Neuronal stem cell (in vitro differentiated cells): ENCODE data around the gene TBC1D13.
"Not testable (repeated sequence)": the region's sequence is repeated elsewhere in the genome, so short reads cannot be mapped to it uniquely, and the experiment has no call there.

Experiments
- DNase-seq: peaks from one replicate; pipeline ENCODE4 v3.0.0-alpha.2; 2013; ENCODE audit warnings: low spot score
- H2AFZ ChIP-seq: one replicate; pipeline ENCODE4 v1.6.1; 2013; ENCODE audit warnings: mild to moderate bottlenecking, low read length, inconsistent platforms
- H2AK5ac ChIP-seq: 2 replicates; pipeline ENCODE4 v1.6.1; 2013; ENCODE audit warnings: low read depth, mild to moderate bottlenecking, inconsistent platforms, low read length, moderate library complexity, mixed read lengths
- H2BK120ac ChIP-seq: 2 replicates; pipeline ENCODE4 v1.6.1; 2013; ENCODE audit warnings: low read depth, mild to moderate bottlenecking, inconsistent platforms, low read length, moderate library complexity, mixed read lengths
- H2BK12ac ChIP-seq: one replicate; pipeline ENCODE4 v1.6.1; 2013; ENCODE audit warnings: low read length, inconsistent platforms
- H2BK15ac ChIP-seq: 2 replicates; pipeline ENCODE4 v1.6.1; 2013; ENCODE audit warnings: mild to moderate bottlenecking, low read length, inconsistent platforms, mixed read lengths
- H2BK5ac ChIP-seq: one replicate; pipeline ENCODE4 v1.6.1; 2013; ENCODE audit warnings: inconsistent platforms, mild to moderate bottlenecking, low read length, moderate library complexity
- H3K14ac ChIP-seq: one replicate; pipeline ENCODE4 v1.6.1; 2013; ENCODE audit warnings: low read length, inconsistent platforms
- H3K18ac ChIP-seq: 2 replicates; pipeline ENCODE4 v1.6.1; 2013; ENCODE audit warnings: low read length, inconsistent platforms
- H3K23ac ChIP-seq: 2 replicates; pipeline ENCODE4 v1.6.1; 2013; ENCODE audit warnings: low read depth, mild to moderate bottlenecking, mixed read lengths, low read length, inconsistent platforms; ENCODE audit not compliant: poor library complexity
- H3K27ac ChIP-seq: replicated peaks from 3 replicates; pipeline ENCODE4 v1.5.1; 2013; ENCODE audit warnings: low read length, inconsistent platforms
- H3K27me3 ChIP-seq, 3 experiments: 2 replicates each; pipeline ENCODE4 v1.6.1; 2013; ENCODE audit warnings: low read length in 3 of 3, mild to moderate bottlenecking in 2 of 3, inconsistent platforms in 1 of 3, low read depth in 1 of 3, mixed read lengths in 1 of 3, moderate library complexity in 1 of 3; ENCODE audit not compliant: control insufficient read depth in 3 of 3, insufficient read depth in 3 of 3
- H3K36me3 ChIP-seq, 2 donors: replicated peaks in 1 of 2; 2 replicates each; pipeline ENCODE4 v1.6.1; 2013; ENCODE audit warnings: low read length in 2 of 2; ENCODE audit not compliant: control insufficient read depth in 2 of 2, insufficient read depth in 2 of 2
- H3K4ac ChIP-seq: 2 replicates; pipeline ENCODE4 v1.6.1; 2013; ENCODE audit warnings: inconsistent platforms, mild to moderate bottlenecking, low read length, moderate library complexity
- H3K4me1 ChIP-seq, 2 donors: 1 replicate in 1 of 2; 2 replicates in 1 of 2; pipeline ENCODE4 v1.6.1; 2013; ENCODE audit warnings: low read length in 2 of 2, low read depth in 1 of 2; ENCODE audit not compliant: control insufficient read depth in 2 of 2, insufficient read depth in 1 of 2
- H3K4me2 ChIP-seq: one replicate; pipeline ENCODE4 v1.6.1; 2013; ENCODE audit warnings: mild to moderate bottlenecking, low read length, inconsistent platforms; ENCODE audit not compliant: insufficient read depth, poor library complexity, severe bottlenecking
- H3K4me3 ChIP-seq, 2 donors: 2 replicates each; pipeline ENCODE4 v1.5.1; 2013; ENCODE audit warnings: low read length in 2 of 2, mild to moderate bottlenecking in 2 of 2, inconsistent platforms in 1 of 2, moderate library complexity in 1 of 2
- H3K79me1 ChIP-seq: one replicate; pipeline ENCODE4 v1.6.1; 2013; ENCODE audit warnings: low read depth, mild to moderate bottlenecking, inconsistent platforms, low read length, moderate library complexity
- H3K9ac ChIP-seq: one replicate; pipeline ENCODE4 v1.6.1; 2013; ENCODE audit warnings: mild to moderate bottlenecking, low read depth, low read length, inconsistent platforms; ENCODE audit not compliant: poor library complexity
- H3K9me3 ChIP-seq, 2 donors: replicated peaks in 1 of 2; 2 replicates each; pipeline versions ENCODE3 to v1.6.1; 2013; ENCODE audit warnings: low read length in 2 of 2, mild to moderate bottlenecking in 2 of 2, inconsistent platforms in 1 of 2, low read depth in 1 of 2, mixed read lengths in 1 of 2, moderate library complexity in 1 of 2; ENCODE audit not compliant: control insufficient read depth in 2 of 2, insufficient read depth in 1 of 2
- H4K8ac ChIP-seq: one replicate; pipeline ENCODE4 v1.6.1; 2013; ENCODE audit warnings: low read depth, mild to moderate bottlenecking, inconsistent platforms, low read length, moderate library complexity
- H4K91ac ChIP-seq: one replicate; pipeline ENCODE4 v1.6.1; 2013; ENCODE audit warnings: low read length, low read depth, mild to moderate bottlenecking, inconsistent platforms; ENCODE audit not compliant: poor library complexity
- WGBS, 2 donors: extraction: QIAGEN DNeasy Blood & Tissue Kit; methylation state at CpG; one replicate each; pipeline ENCODE4 v1.1.7; 2013; ENCODE audit warnings: missing lambda C conversion rate in 2 of 2, mixed read lengths in 1 of 2; ENCODE audit not compliant: insufficient read length in 2 of 2, insufficient replicate concordance in 1 of 2; ENCODE audit errors: extremely low coverage in 2 of 2; 5-methylcytosine and 5-hydroxymethylcytosine counted together

TBC1D13 gene

DNA sequence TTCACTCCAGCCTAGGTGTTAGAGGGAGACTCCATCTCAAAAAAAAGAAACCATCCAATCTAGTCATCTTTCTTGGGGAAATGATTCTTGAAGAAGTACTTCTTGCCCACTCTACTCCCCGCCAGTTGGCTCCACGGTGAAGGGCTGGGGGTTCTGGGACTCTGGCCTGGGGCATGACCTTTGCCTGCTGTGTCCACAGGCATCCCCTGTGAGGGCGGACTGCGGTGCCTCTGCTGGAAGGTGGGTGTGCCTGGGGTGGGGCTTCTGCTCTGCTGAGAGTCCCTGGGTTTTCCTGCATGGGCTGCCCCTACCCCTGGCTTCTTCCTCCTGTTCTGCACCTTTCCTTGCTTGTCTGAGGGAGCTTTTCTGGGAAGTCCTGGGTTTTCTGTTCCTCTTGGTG is 3.5 kb downstream of the TBC1D13 start:
- peaks cover 2% of the 10 kb centered on the region for H3K79me1 ChIP-seq

DNA sequence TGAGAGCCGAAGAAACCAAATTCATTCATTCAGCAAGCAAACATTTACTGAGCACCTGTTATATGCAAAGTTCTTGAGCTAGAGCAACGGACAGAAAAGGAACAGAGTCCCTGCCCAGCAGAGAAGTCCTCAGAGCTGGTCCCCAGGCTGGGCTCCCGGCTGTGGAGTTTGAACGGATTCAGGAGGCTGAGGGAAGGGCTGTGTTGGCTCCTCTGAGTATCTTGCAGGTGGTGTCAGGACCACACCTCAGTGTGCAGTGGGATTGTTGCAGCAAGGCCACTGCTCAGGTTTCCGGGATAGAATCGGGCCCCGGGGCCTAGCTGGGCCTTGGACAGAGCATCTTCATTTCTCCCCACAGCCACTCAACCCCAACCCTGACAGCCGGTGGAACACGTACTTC is 5.1 kb downstream of the TBC1D13 start:
- H4K91ac ChIP-seq, result no peak overlapping the region
- no peak overlapping the region for H3K14ac ChIP-seq
- H2BK15ac ChIP-seq, result no peak overlapping the region
- H3K4me1 ChIP-seq, result peaks cover 2 to 6% of the 10 kb centered on the region in 2 donors
- no peak overlapping the region for H3K4me2 ChIP-seq
- no peak overlapping the region for H3K9ac ChIP-seq
- no peak overlapping the region for H3K27ac ChIP-seq
- no peak overlapping the region for H2BK120ac ChIP-seq
- no peak overlapping the region for H2AFZ ChIP-seq
- no peak overlapping the region for H3K18ac ChIP-seq
- H3K9me3 ChIP-seq, result no peaks in the 10 kb centered on the region
- H4K8ac ChIP-seq, result no peak overlapping the region
- H3K36me3 ChIP-seq, result peaks cover 23 to 71% of the 10 kb centered on the region in 2 donors
- H3K23ac ChIP-seq, result no peak overlapping the region
- peaks cover 2% of the 10 kb centered on the region for H3K79me1 ChIP-seq
- H2BK12ac ChIP-seq, result no peak overlapping the region
- no peak for DNase-seq
- H3K4me3 ChIP-seq, result no peak overlapping the region
- WGBS, 2 donors, result no CpG with 5 or more reads among the region's 9 CpGs
- H2BK5ac ChIP-seq, result no peak overlapping the region
- H2AK5ac ChIP-seq, result no peak overlapping the region
- no peaks in the 10 kb centered on the region for H3K27me3 ChIP-seq
- no peak overlapping the region for H3K4ac ChIP-seq

More for the DNA sequence above, 3.5 kb downstream of the TBC1D13 start:
- Histone ChIP-seq H3K9me3 (no peaks in the 10 kb centered on the region), H2AK5ac (no peak overlapping the region), H4K91ac (no peak overlapping the region), H3K4me1 (peaks cover 2 to 6% of the 10 kb centered on the region in 2 donors), H4K8ac (no peak overlapping the region), H2BK120ac (no peak overlapping the region), H3K27me3 (no peaks in the 10 kb centered on the region), H2BK12ac (no peak overlapping the region), H3K23ac (no peak overlapping the region), H3K4ac (no peak overlapping the region), H2AFZ (no peak overlapping the region), H2BK5ac (no peak overlapping the region), H3K36me3 (peaks cover 20 to 61% of the 10 kb centered on the region in 2 donors), H3K4me3 (no peak overlapping the region), H3K27ac (no peak overlapping the region), H3K9ac (no peak overlapping the region), H3K14ac (no peak overlapping the region), H3K18ac (no peak overlapping the region), H3K4me2 (no peak overlapping the region), H2BK15ac (no peak overlapping the region)
- no CpG with 5 or more reads among the region's 4 CpGs for WGBS, 2 donors
- no peak for DNase-seq

DNA sequence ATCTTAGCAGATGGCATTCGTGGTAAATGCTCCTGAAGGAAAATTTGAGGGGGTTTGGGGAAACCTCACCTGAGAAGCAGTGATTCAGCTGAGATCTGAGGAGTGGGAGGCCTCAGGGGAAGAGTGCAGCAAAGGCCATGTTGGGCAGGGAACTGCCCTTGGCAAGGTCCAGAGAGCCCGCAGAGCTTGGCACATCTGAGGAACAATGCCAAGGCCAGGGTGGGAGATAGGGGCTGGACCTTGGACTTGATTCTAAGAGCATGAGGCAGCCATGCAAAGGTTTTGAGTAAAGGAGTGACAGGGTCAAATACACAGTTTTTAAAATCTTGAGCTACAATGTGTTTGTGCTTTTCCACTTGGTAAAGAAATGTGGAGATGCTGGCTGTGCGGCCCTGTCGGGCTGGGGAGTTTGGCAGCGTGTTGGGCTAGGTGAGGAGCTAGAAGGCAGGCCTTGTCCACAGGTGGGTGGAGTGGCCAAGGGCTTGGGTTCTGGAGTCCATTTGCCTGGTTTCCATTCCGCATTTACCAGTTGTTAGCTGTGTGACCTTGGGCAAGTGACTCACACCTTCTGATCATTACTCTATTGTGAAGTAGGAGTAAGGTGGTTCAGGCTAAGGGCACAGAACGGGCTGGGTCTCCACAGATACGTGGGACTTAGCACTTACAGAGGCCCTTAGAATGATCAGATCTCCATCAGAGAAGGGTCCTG is 6.1 kb downstream of the TBC1D13 start:
- peaks cover under 1% of the 10 kb centered on the region in 2 donors for H3K4me1 ChIP-seq
- no CpG with 5 or more reads among the region's 8 CpGs for WGBS, 2 donors

DNA sequence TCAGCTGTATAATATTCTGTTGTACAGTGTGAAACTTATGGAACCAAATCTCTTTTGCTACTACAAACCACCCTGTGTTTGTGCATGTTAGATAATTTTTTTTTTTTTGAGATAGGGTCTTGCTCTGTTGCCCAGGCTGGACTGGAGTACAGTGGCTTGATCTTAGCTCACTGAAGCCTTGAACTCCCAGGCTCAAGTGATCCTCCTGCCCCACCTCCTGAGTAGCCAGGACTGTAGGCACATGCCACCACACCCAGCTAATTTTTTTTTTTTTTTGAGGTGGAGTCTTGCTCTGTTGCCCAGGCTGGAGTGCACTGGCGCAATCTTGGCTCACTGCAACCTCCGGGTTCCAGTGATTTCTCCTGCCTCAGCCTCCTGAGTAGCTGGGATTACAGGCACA is 7.9 kb downstream of the TBC1D13 start:
- not testable (repeated sequence) for H3K4ac ChIP-seq, H2BK15ac ChIP-seq, H2AK5ac ChIP-seq, H2BK120ac ChIP-seq, H3K4me1 ChIP-seq, H3K9ac ChIP-seq, H4K8ac ChIP-seq, H3K23ac ChIP-seq, H3K9me3 ChIP-seq, H3K14ac ChIP-seq, H2BK5ac ChIP-seq, H3K27ac ChIP-seq, H4K91ac ChIP-seq, H3K4me3 ChIP-seq, H3K79me1 ChIP-seq, H3K4me2 ChIP-seq, H2AFZ ChIP-seq, H3K27me3 ChIP-seq, H3K18ac ChIP-seq, DNase-seq, H2BK12ac ChIP-seq
- H3K36me3 ChIP-seq, result peaks cover 35 to 84% of the 10 kb centered on the region in 2 donors
- WGBS, 2 donors, result no CpG with 5 or more reads among the region's 2 CpGs

More for the DNA sequence above, 6.1 kb downstream of the TBC1D13 start:
- H3K4me3 ChIP-seq, result no peak overlapping the region
- H2BK120ac ChIP-seq, result no peak overlapping the region
- peaks cover 27 to 80% of the 10 kb centered on the region in 2 donors for H3K36me3 ChIP-seq
- no peak overlapping the region for H2BK15ac ChIP-seq
- H3K79me1 ChIP-seq, result peaks cover 2% of the 10 kb centered on the region
- no peaks in the 10 kb centered on the region for H3K27me3 ChIP-seq
- H3K9me3 ChIP-seq, result no peaks in the 10 kb centered on the region
- H2BK5ac ChIP-seq, result no peak overlapping the region
- no peak overlapping the region for H3K14ac ChIP-seq
- no peak overlapping the region for H4K91ac ChIP-seq
- H3K4me2 ChIP-seq, result no peak overlapping the region
- no peak overlapping the region for H4K8ac ChIP-seq
- no peak overlapping the region for H2AK5ac ChIP-seq
- H3K4ac ChIP-seq, result no peak overlapping the region
- H3K27ac ChIP-seq, result no peak overlapping the region
- no peak for DNase-seq
- no peak overlapping the region for H2AFZ ChIP-seq
- H3K18ac ChIP-seq, result no peak overlapping the region
- no peak overlapping the region for H3K23ac ChIP-seq
- no peak overlapping the region for H2BK12ac ChIP-seq
- no peak overlapping the region for H3K9ac ChIP-seq
